GM23248 (cell line): ENCODE data around the gene IGF2BP3.

Experiments
- EZH2 ChIP-seq: fragments of 200-600 bp; sonication (generic); IDR thresholded peaks from 2 replicates; pipeline ENCODE4 v1.6.1; 2018; ENCODE audit warnings: antibody characterized with exemption, mild to moderate bottlenecking; ENCODE audit not compliant: insufficient read depth, poor library complexity, severe bottlenecking
- EZH2phosphoT487 ChIP-seq: fragments of 200-600 bp; sonication (generic); IDR thresholded peaks from 2 replicates; pipeline ENCODE4 v1.6.1; 2018; ENCODE audit warnings: antibody characterized with exemption, moderate library complexity, mild to moderate bottlenecking, low read depth; ENCODE audit not compliant: insufficient read depth

DNA sequence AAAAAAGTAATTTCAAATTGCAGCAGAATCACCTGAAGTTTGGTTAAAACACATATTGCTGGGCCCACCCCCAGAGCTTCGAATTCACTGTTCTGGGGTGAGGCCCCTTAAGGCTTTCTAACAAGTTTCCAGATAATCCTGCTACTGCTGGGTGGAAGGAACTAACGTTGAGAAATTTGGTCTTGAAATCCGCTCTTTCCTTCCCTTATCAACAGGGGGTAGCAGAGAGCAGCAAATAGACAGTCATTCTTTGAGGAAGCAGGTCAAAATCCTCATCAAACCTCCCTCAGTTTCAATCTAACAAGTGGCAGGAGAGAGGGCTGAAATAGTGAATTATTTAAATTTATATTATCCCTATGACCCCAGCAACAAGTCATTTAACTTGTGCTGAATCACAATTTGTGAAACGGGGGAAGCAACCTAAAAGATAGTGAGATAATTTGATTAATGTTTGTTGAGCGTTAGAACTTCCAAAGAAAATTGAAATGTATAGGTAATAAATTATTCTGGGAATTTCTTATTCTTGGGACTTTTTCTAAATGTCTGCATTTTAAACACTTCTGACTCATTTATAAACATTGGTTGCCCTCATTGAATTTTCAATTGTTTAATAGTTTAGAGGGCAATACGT, 192.8 kb downstream of the IGF2BP3 start:
- TF ChIP-seq EZH2 (no peak), EZH2phosphoT487 (no peak)
